Dermis microvascular lymphatic vessel endothelial cell (primary cell): ENCODE data around the gene AGRN. TPM values are rescaled to one million over a fixed set of nuclear protein-coding genes. Genes with fewer than 3 reads are reported as not detected.
"Not testable (repeated sequence)": the region's sequence is repeated elsewhere in the genome, so short reads cannot be mapped to it uniquely, and the experiment has no call there.

Source experiments
- DNase-seq, 2 donors: peaks; one replicate each; pipeline versions ENCODE4 v3.0.0 to v3.0.0-alpha.2; 2010; ENCODE audit warnings: low read depth in 2 of 2
- total RNA-seq: library from RNA; depleted of rRNA; stranded (reverse); fragments of >200 nt; gene quantifications from 2 replicates; pipeline ENCODE4 v1.2.1, GENCODE V29; 2014

The AGRN gene
- total RNA-seq, 1 donor from 2014 or later, result 49.3 TPM

- no peak for DNase-seq
Observed at GRCh38 chr1:1090424-1091343, 70.8 kb downstream of the AGRN start.

GRCh38 chr1:1091344-1092148 is 71.6 kb downstream of the AGRN start:
- DNase-seq, result no peak

- no peak for DNase-seq
Observed at GRCh38 chr1:1092149-1092855, 72.4 kb downstream of the AGRN start.

DNA sequence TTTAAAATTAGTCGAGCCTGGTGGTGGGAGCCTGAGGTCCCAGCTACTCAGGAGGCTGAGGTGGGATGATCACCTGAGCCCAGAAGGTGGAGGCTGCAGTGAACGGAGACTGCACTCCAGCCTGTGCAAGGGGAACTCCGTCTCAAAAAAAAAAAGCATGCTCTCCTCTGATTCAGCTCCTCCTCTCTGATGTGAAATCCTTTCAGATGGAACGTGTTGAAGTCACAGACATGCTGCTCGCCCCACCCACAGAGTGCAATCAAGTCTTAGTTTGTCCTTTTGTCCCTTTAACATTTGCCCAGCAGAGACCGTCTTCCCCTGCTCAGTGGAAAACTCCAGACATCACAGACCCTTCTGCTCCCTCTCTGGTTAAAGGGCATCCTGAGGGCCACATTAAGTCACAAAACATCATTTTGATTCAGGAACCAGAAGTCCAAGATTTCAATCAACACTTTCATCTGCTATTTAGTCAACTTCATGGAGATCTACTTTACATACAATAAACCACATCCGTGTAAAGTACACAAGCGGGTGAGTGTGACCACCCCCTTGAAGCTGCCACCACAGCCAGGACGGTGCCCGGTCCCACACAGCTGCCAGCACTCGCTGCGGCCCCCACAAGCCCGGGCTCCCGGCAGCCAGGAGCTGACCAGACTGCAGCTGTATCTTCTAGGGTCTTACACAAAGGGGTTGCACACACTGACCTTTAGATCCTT is 73.1 kb downstream of the AGRN start:
- no peak for DNase-seq

DNA sequence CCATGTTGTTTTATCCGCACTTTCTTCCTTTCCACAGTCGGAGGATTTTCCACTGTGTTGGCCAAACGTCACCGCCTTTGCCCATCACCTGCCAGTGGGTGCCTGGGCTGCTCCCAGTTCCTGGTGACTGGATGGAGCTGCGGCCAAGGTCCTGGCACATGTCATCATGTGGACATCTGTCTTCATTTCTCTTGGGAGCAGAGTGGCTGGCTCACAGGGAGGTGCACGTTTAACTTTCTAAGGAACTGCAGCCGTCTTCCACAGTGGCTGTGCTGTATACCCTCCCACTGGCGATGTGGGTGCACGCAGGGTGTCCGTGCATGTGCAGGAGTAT is 73.7 kb downstream of the AGRN start:
- no peak for DNase-seq

DNA sequence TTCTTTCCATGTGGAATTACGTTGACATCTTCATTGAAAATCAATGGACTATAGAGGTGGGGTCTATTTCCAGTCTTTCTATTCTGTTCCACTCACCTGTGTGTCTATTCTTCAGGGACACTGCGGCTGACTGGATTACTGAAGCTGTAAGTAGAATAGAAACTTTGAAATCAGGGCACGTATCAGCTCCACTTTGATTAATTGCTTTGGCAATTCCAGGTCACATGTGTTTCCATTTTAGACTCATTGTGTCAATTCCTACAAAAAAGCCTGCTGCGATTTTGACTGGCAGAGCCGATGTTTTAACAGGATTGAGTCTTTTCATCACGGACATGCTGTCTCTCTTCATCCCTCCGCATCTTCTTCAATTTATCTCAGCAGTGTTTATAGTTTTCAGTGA is 75.1 kb downstream of the AGRN start:
- no peak for DNase-seq

- not testable (repeated sequence) for DNase-seq
Observed at GRCh38 chr1:1096136-1096535, 76.2 kb downstream of the AGRN start.

DNA sequence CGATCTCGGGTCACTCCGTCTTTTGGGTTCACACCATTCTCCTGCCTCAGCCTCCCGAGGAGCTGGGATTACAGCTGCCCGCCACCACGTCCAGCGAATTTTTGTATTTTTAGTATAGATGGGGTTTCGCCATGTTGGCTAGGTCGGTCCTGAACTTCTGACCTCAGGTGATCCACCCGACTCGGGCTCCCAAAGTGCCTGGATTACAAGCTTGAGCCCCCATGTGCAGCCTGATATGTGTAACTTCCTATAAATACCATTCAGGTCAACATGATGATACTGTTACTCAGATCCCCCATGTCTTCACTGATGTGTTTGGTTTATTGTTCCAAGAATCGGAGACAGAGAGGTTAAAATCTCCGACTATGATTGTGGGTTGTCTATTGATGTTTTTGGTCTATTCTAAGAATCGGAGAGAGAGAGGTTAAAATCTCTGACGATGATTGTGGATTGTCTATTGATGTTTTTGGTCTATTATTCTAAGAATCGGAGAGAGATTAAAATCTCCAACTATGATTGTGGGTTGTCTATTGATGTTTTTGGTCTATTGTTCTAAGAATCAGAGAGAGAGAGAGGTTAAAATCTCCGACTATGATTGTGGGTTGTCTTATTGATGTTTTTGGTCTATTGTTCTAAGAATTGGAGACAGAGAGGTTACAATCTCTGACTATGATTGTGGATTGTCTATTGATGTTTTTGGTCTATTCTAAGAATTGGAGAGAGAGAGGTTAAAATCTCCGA is 78.9 kb downstream of the AGRN start:
- no peak for DNase-seq

DNA sequence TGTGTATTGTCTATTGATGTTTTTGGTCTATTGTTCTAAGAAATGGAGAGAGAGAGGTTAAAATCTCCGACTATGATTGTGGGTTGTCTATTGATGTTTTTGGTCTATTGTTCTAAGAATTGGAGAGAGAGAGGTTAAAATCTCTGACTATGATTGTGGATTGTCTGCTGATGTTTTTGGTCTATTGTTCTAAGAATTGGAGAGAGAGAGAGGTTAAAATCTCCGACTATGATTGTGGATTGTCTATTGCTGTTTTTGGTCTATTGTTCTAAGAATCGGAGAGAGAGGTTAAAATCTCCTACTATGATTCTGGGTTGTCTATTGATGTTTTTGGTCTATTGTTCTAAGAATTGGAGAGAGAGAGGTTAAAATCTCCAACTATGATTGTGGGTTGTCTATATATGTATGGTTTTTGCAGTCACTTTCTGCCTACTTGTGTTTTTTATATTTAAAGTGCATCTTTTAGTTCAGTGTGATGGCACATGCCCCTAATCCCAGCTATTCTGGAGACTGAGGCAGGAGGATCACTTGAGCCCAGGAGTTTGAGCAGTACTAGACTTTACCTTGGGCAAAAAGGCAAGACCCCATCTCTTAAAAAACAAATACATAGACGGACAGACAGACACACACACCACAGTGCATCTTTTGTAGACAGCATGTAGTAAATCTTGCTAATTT is 79.7 kb downstream of the AGRN start:
- no peak for DNase-seq

- DNase-seq, result no peak
Observed at GRCh38 chr1:1100296-1100695, 80.4 kb downstream of the AGRN start.

DNA sequence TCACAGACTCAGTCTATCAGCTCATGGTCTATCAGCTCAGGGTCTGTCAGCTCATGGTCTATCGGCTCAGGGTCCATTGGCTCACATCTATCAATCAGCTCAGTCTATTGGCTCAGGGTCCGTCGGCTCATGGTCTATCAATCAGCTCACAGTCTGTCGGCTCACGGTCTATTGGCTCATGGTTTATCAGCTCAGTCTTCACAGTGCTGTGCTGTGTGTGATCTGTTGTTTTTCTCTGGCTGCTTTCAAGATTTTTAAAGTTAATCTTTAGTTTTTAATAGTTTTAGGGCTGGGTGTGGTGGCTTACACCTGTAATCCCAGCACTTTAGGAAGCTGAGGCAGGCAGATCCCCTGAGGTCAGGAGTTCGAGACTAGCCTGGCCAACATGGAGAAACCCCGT is 81.6 kb downstream of the AGRN start:
- DNase-seq, result no peak

DNA sequence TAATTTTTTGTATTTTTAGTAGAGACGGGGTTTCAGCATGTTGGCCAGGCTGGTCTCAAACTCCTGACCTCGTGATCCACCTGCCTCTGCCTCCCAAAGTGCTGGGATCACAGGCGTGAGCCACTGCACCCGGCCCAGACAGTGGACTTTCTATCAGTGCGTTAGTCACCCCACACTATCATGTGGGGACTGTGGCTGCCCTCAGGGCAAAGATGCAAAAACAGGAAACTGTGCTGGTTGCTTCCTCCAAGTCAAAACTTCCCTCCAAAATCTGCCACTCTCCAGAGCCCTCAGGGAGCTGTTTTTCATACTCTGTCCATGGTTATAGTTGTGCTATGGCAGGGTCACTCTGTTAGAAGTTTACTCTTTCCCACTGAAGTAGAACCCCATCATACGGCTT is 84.2 kb downstream of the AGRN start:
- DNase-seq, result not testable (repeated sequence)

Other genes starting within 250 kb of the AGRN start
- gene SAMD11, start 96.2 kb upstream of the AGRN start, total RNA-seq, result under 0.01 and 0.13 TPM in 2 replicates
- 59.4 and 67.9 TPM in 2 replicates for gene NOC2L, start 60.9 kb upstream of the AGRN start, total RNA-seq
- gene KLHL17, start 59.5 kb upstream of the AGRN start, total RNA-seq, result 2.6 and 5.2 TPM in 2 replicates
- 0.38 and 0.51 TPM in 2 replicates for gene PLEKHN1, start 53.6 kb upstream of the AGRN start, total RNA-seq
- not detected in 2 replicates for gene PERM1, start 38.0 kb upstream of the AGRN start, total RNA-seq
- gene HES4, start 20.0 kb upstream of the AGRN start, total RNA-seq, result 29.0 and 54.1 TPM in 2 replicates
- gene ISG15, start 6.6 kb upstream of the AGRN start, total RNA-seq, result 92.3 and 112 TPM in 2 replicates
- under 0.01 TPM in 1 of 2 replicates, not detected in the other for gene RNF223, start 54.2 kb downstream of the AGRN start, total RNA-seq
- 5.0 and 9.1 TPM in 2 replicates for gene C1orf159, start 96.0 kb downstream of the AGRN start, total RNA-seq
- not detected in 2 replicates for gene TTLL10, start 153.8 kb downstream of the AGRN start, total RNA-seq
- gene TNFRSF18, start 186.5 kb downstream of the AGRN start, total RNA-seq, result 0.26 and 0.51 TPM in 2 replicates
- gene TNFRSF4, start 194.0 kb downstream of the AGRN start, total RNA-seq, result 1.5 and 3.7 TPM in 2 replicates
- gene SDF4, start 211.9 kb downstream of the AGRN start, total RNA-seq, result 70.0 and 104 TPM in 2 replicates
- gene B3GALT6, start 212.1 kb downstream of the AGRN start, total RNA-seq, result 16.8 and 32.7 TPM in 2 replicates
- gene C1QTNF12, start 226.6 kb downstream of the AGRN start, total RNA-seq, result 0.25 and 0.51 TPM in 2 replicates